Heart left ventricle (tissue), 16 donors: ENCODE data around the gene RNU11. TPM values are rescaled to one million over a fixed set of nuclear protein-coding genes. Genes with fewer than 3 reads are reported as not detected.

ENCODE experiments used
- ATAC-seq, 4 donors: fragments of 200-7000 bp; cut with Tn5 transposase; one replicate each; pipeline ENCODE4 v1.9.1; 2020 to 2022; ENCODE audit warnings: moderate library complexity in 4 of 4, mild to moderate bottlenecking in 3 of 4, moderate number of reproducible peaks in 1 of 4
- DNase-seq, 5 donors: peaks; one replicate each; pipeline ENCODE4 v3.0.0-alpha.2; 2020
- H3K27ac ChIP-seq, 12 donors: fragments of 200-600 bp; sonication (generic) in 4 of 12; one replicate each; pipeline versions ENCODE4 v1.5.0 to v1.8.0; 2016 to 2022; ENCODE audit warnings: mild to moderate bottlenecking in 2 of 12
- H3K27me3 ChIP-seq, 9 donors: fragments of 200-600 bp; sonication (generic) in 2 of 9; one replicate each; pipeline versions ENCODE4 v1.5.1 to v1.8.0; 2016 to 2022; ENCODE audit warnings: mild to moderate bottlenecking in 3 of 9
- H3K36me3 ChIP-seq, 9 donors: fragments of 200-600 bp; sonication (generic) in 2 of 9; one replicate each; pipeline versions ENCODE4 v1.5.0 to v1.8.0; 2018 to 2022; ENCODE audit warnings: mild to moderate bottlenecking in 2 of 9
- H3K4me1 ChIP-seq, 12 donors: fragments of 200-600 bp; sonication (generic) in 4 of 12; one replicate each; pipeline versions ENCODE4 v1.5.0 to v1.8.0; 2016 to 2022; ENCODE audit warnings: mild to moderate bottlenecking in 3 of 12
- H3K4me3 ChIP-seq, 12 donors: fragments of 200-600 bp; sonication (generic) in 4 of 12; one replicate each; pipeline versions ENCODE4 v1.5.0 to v1.8.0; 2017 to 2022; ENCODE audit warnings: mild to moderate bottlenecking in 9 of 12, moderate library complexity in 4 of 12
- H3K9me3 ChIP-seq, 12 donors: fragments of 200-600 bp; sonication (generic) in 4 of 12; one replicate each; pipeline versions ENCODE4 v1.5.0 to v1.8.0; 2016 to 2022; ENCODE audit warnings: mild to moderate bottlenecking in 1 of 12
- CTCF ChIP-seq, 12 donors: fragments of 200-600 bp; sonication (generic) in 4 of 12; IDR thresholded peaks; one replicate each; pipeline versions ENCODE4 v1.5.0 to v1.8.0; 2018 to 2022; ENCODE audit warnings: antibody characterized with exemption in 12 of 12, mild to moderate bottlenecking in 5 of 12
- POLR2A ChIP-seq, 2 donors: fragments of 450-650 bp; IDR thresholded peaks; one replicate each; pipeline ENCODE4 v1.6.1; 2017; ENCODE audit warnings: antibody characterized with exemption in 2 of 2, mild to moderate bottlenecking in 2 of 2, moderate library complexity in 2 of 2
- WGBS, 4 donors: extraction: QIAGEN DNeasy Blood & Tissue Kit in 2 of 4; methylation state at CpG; one replicate each; pipeline versions ENCODE4 v1.1.5 to v1.1.7; 2013 to 2018; 5-methylcytosine and 5-hydroxymethylcytosine counted together
- intact Hi-C, 10 donors: fragments of 100-400 bp; cut with DNase I; formaldehyde crosslinking; loops; one replicate each; pipeline versions ENCODE4 v1.11.1 to v1.14.2; 2022
- long read RNA-seq, 3 donors: library from polyadenylated mRNA; unstranded; transcript quantifications; one replicate each; pipeline ENCODE4 v2.0.0, GENCODE V29; 2020 to 2021
- polyA plus RNA-seq, 2 donors: library from polyadenylated mRNA; stranded (reverse); fragments of 200-250 nt; gene quantifications; one replicate each; pipeline ENCODE4 v1.2.3, GENCODE V29; 2013
- total RNA-seq, 9 donors: library from RNA; depleted of rRNA in 2 of 9; stranded (reverse); fragments of >200 nt in 2 of 9; fragmentation: NEBNext Ultra II Directional in 3 of 9; extraction: Animal tissue kit (Norgen Biotek cat#: 25700) in 3 of 9; gene quantifications; one replicate each; pipeline versions ENCODE4 v1.1.0 to v1.2.4, GENCODE V29; 2016 to 2023
- donor health status: ischemic (EF 13 %, LVEDD 7.1; RV severe dilation, severe dysfunction).
- donor health status: healthy with polysubstance abuse.
- donor health status: DM: no; HTN: yes; CAD: no.
- donor health status: DM: no; HTN: no; CAD: no.
- donor health status: ischemic (EF 25% LVEDD 6.9; RV normal size, moderate dysfunction).
- donor health status: ischemic (EF 25% LVEDD 5.7; RV mildly dilated, moderate dysfunction).
- donor health status: healthy.
- donor health status: DM: yes; HTN: yes; CAD: no.
- donor health status: ischemic (EF 35%, LVEDD 5.7; RV mildly dilated, moderate dysfunction).
- donor health status: nonischemic (EF 11% LVEDD 7.7; RV severe dilation, severe dysfunction).
- donor health status: DM: yes; HTN: yes; CAD: no.
- donor health status: PGD.
- donor health status: ischemic (EF 29% LVEDD 5.4; RV normal size, mild dysfunction).
- donor health status: nonischemic (EF 23%, LVEDD 6.1; RV moderate dilation, normal function).

RNU11 gene
- total RNA-seq (not detected), polyA plus RNA-seq (not detected)
- long read RNA-seq, donor 1 = 0 reads
- long read RNA-seq, donor 2 = 0 reads
- long read RNA-seq, donor 3 = 0 reads

GRCh38 chr1:28648474-28649198 is at the start of gene RNU11:
TSS of gene RNU11 (plus strand) at chr1:28648600.
- WGBS, 4 donors = 5 to 8% (median 6%) methylated on average over 28 of the region's 28 CpGs
- ATAC-seq = peak; percentile 82 to 87 (median 86)
- peaks cover 0 to 33% (median 18%) of the 10 kb centered on the region in 12 donors for H3K4me1 ChIP-seq

GRCh38 chr1:28601696-28602095 is 46.7 kb upstream of the RNU11 start:
- Histone ChIP-seq H3K27ac (peak overlapping the region in 1 of 12 donors; percentile 20), H3K4me3 (no peak overlapping the region), H3K27me3 (no peaks in the 10 kb centered on the region), H3K4me1 (peaks cover 0 to 14% (median 0%) of the 10 kb centered on the region in 12 donors), H3K9me3 (no peaks in the 10 kb centered on the region), H3K36me3 (peaks cover 0 to 46% (median 38%) of the 10 kb centered on the region in 9 donors)
- WGBS, 4 donors = 69 to 85% (median 74%) methylated on average over 3 of the region's 3 CpGs
- DNase-seq = no peak
- intact Hi-C loops = loop anchor here (1.0 to 10.0 kb wide), 11 partner anchors 83 to 353 kb away; partner anchors contain the start of gene SESN2 (in 1 of the 10)
- ATAC-seq = peak in 2 of 4 donors; percentile 24 to 61
- TF ChIP-seq CTCF (IDR thresholded peaks at IDR 0.05) (no peak), POLR2A (IDR thresholded peaks at IDR 0.05) (no peak)

More at GRCh38 chr1:28648474-28649198, at the start of gene RNU11:
- peak in 1 of 12 donors; percentile 14 for TF ChIP-seq CTCF (IDR thresholded peaks at IDR 0.05)
- TF ChIP-seq POLR2A (IDR thresholded peaks at IDR 0.05) = peak; percentile 68 to 92
- Histone ChIP-seq H3K36me3 (no peaks in the 10 kb centered on the region), H3K27me3 (no peaks in the 10 kb centered on the region), H3K4me3 (peak within 1 kb of the TSS in 11 of 12 donors; percentile 9 to 58 (median 49)), H3K27ac (peak within 1 kb of the TSS; percentile 87 to 100 (median 92)), H3K9me3 (no peaks in the 10 kb centered on the region)
- DNase-seq = peak; percentile 86 to 89 (median 87)
- intact Hi-C loops = loop anchor here in 7 of 10 donors (1.0 to 10.0 kb wide), 8 partner anchors 20 to 404 kb away; partner anchors contain the start of genes GMEB1 (in 6 of the 7) and YTHDF2 (in 4 of the 7)

DNA sequence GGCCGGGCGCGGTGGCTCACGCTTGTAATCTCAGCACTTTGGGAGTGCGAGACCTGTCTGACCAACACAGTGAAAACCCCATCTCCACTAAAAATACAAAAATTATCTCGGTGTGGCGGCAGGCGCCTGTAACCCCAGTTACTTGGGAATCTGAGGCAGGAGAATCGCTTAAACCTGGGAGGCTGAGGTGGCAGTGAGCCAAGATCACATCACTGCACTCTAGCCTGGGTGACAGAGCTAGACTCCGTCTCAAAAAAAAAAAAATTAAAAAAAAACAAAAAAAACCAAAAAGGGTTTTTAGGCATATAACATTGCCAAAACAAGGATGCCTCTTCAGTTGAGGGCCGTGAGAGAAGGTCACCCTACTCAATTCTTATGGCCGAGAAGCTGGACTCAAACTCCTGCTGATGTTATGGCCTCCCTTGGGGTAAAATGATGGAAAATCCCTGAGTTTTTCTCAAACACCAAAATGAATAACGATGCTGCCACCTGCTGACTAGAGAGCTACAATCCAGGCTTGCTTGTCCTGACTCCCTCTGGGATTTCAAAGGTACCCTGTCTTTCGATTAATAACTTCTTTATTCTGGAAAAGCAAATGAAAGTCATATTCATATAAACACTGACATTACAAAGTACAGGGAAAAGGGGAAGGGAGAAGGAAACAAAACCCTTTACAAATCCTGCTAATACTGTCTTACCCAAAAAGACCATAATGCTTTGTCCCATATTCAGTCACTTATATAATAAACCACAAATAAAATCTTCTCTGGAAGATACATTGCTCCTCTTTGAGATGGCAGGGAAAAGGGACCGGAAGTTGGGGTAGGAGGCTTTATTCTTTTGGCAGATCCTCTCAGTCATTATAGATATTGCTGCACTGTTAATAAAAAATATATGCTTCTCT is 45.6 kb upstream of the RNU11 start:
- Histone ChIP-seq H3K4me1 (peaks cover 0 to 14% (median 0%) of the 10 kb centered on the region in 12 donors), H3K36me3 (peaks cover 0 to 57% (median 49%) of the 10 kb centered on the region in 9 donors), H3K9me3 (no peaks in the 10 kb centered on the region), H3K27ac (peak overlapping the region in 3 of 12 donors; percentile 9 to 23 (median 20)), H3K27me3 (no peaks in the 10 kb centered on the region), H3K4me3 (no peak overlapping the region)
- DNase-seq (peak in 4 of 5 donors; percentile 40 to 70 (median 52)), ATAC-seq (peak in 2 of 4 donors; percentile 77 to 84)
- WGBS, 4 donors = 69 to 73% (median 71%) methylated on average over 15 of the region's 15 CpGs
- intact Hi-C loops = loop anchor here (1.0 to 10.0 kb wide), 11 partner anchors 84 to 354 kb away; partner anchors contain the start of gene SESN2 (in 1 of the 10)
- TF ChIP-seq POLR2A (IDR thresholded peaks at IDR 0.05) = no peak
- peak; percentile 44 to 80 (median 62) for TF ChIP-seq CTCF (IDR thresholded peaks at IDR 0.05)
